Osteoblast (primary cell): ENCODE results near the gene OBSCN. TPM values are rescaled to one million over a fixed set of nuclear protein-coding genes. Genes with fewer than 3 reads are reported as not detected.

ENCODE experiments used
- DNase-seq: peaks from one replicate; pipeline ENCODE4 v3.0.0; 2011; ENCODE audit warnings: low spot score, mixed read lengths; ENCODE audit not compliant: insufficient read length; ENCODE audit errors: missing footprints
- H2AFZ ChIP-seq: 2 replicates; pipeline ENCODE4 v1.6.0; 2011; ENCODE audit warnings: mild to moderate bottlenecking, low read length
- H3K27ac ChIP-seq: 2 replicates; pipeline ENCODE4 v1.5.1; 2011; ENCODE audit warnings: mild to moderate bottlenecking, low read depth, low read length, moderate library complexity
- H3K27me3 ChIP-seq: 2 replicates; pipeline ENCODE4 v1.6.0; 2012; ENCODE audit warnings: mild to moderate bottlenecking, control low read depth, inconsistent platforms, low read length, moderate library complexity; ENCODE audit not compliant: insufficient read depth
- H3K36me3 ChIP-seq: 2 replicates; pipeline ENCODE4 v1.5.1; 2011; ENCODE audit warnings: mild to moderate bottlenecking, low read length, control low read depth, moderate library complexity; ENCODE audit not compliant: insufficient read depth
- H3K4me1 ChIP-seq: 2 replicates; pipeline ENCODE4 v1.5.1; 2011; ENCODE audit warnings: mild to moderate bottlenecking, low read length, control low read depth, moderate library complexity; ENCODE audit not compliant: insufficient read depth
- H3K4me2 ChIP-seq: 2 replicates; pipeline ENCODE4 v1.6.0; 2011; ENCODE audit warnings: mild to moderate bottlenecking, low read length; ENCODE audit not compliant: insufficient read depth
- H3K4me3 ChIP-seq: fragments of 200-600 bp; sonication (generic); 3 replicates; pipeline ENCODE4 v1.5.1; 2012; ENCODE audit warnings: mild to moderate bottlenecking, low read length, inconsistent platforms; ENCODE audit not compliant: insufficient read depth
- H3K79me2 ChIP-seq: 2 replicates; pipeline ENCODE4 v1.6.0; 2012; ENCODE audit warnings: mild to moderate bottlenecking, low read length, control low read depth, inconsistent platforms; ENCODE audit not compliant: insufficient read depth
- H3K9me3 ChIP-seq: 2 replicates; pipeline ENCODE4 v1.5.1; 2011; ENCODE audit warnings: low read depth, low read length, control low read depth
- H4K20me1 ChIP-seq: 2 replicates; pipeline ENCODE4 v1.6.0; 2012; ENCODE audit warnings: mild to moderate bottlenecking, low read length, control low read depth; ENCODE audit not compliant: insufficient read depth
- CTCF ChIP-seq: IDR thresholded peaks from 2 replicates; pipeline ENCODE4 v1.5.1; 2011; ENCODE audit warnings: mild to moderate bottlenecking, low read depth, low read length, moderate library complexity; ENCODE audit errors: extremely low read depth
- total RNA-seq: library from RNA; depleted of rRNA; stranded (reverse); fragments of >200 nt; gene quantifications from 2 replicates; pipeline ENCODE4 v1.2.3, GENCODE V29; 2012

The OBSCN gene
- total RNA-seq, 1 donor: 2.9 TPM

GRCh38 chr1:228236744-228237143 is 28.9 kb downstream of the OBSCN start:
- H3K4me1 ChIP-seq: no peaks in the 10 kb centered on the region
- no peaks in the 10 kb centered on the region for H4K20me1 ChIP-seq
- no peaks in the 10 kb centered on the region for H3K79me2 ChIP-seq
- no peaks in the 10 kb centered on the region for H3K9me3 ChIP-seq
- H3K27me3 ChIP-seq: no peaks in the 10 kb centered on the region
- DNase-seq: peak; percentile 66
- H2AFZ ChIP-seq: no peak overlapping the region
- H3K4me3 ChIP-seq: no peak overlapping the region
- no peak overlapping the region for H3K27ac ChIP-seq
- no peaks in the 10 kb centered on the region for H3K36me3 ChIP-seq
- H3K4me2 ChIP-seq: no peak overlapping the region
- peak; percentile 78 for TF ChIP-seq CTCF

GRCh38 chr1:228238007-228238406 is 30.2 kb downstream of the OBSCN start:
- no peak overlapping the region for H3K4me2 ChIP-seq
- H3K27me3 ChIP-seq: no peaks in the 10 kb centered on the region
- no peak for DNase-seq
- no peaks in the 10 kb centered on the region for H3K79me2 ChIP-seq
- H4K20me1 ChIP-seq: no peaks in the 10 kb centered on the region
- H3K9me3 ChIP-seq: peaks cover 3% of the 10 kb centered on the region
- no peak for TF ChIP-seq CTCF
- H2AFZ ChIP-seq: no peak overlapping the region
- no peak overlapping the region for H3K27ac ChIP-seq
- no peaks in the 10 kb centered on the region for H3K4me1 ChIP-seq
- no peaks in the 10 kb centered on the region for H3K36me3 ChIP-seq
- no peak overlapping the region for H3K4me3 ChIP-seq

- Histone ChIP-seq H3K4me1 (no peaks in the 10 kb centered on the region), H3K9me3 (peaks cover 3% of the 10 kb centered on the region), H3K79me2 (no peaks in the 10 kb centered on the region), H3K4me3 (no peak overlapping the region), H3K27ac (no peak overlapping the region), H2AFZ (no peak overlapping the region), H3K36me3 (no peaks in the 10 kb centered on the region), H4K20me1 (no peaks in the 10 kb centered on the region), H3K4me2 (no peak overlapping the region), H3K27me3 (no peaks in the 10 kb centered on the region)
- TF ChIP-seq CTCF: no peak
- no peak for DNase-seq
Measured at GRCh38 chr1:228238461-228238860, 30.6 kb downstream of the OBSCN start.

GRCh38 chr1:228240411-228241240 is 32.8 kb downstream of the OBSCN start:
- no peaks in the 10 kb centered on the region for H3K27me3 ChIP-seq
- no peaks in the 10 kb centered on the region for H3K79me2 ChIP-seq
- no peak for TF ChIP-seq CTCF
- no peak overlapping the region for H3K27ac ChIP-seq
- no peak overlapping the region for H2AFZ ChIP-seq
- H3K9me3 ChIP-seq: peaks cover 3% of the 10 kb centered on the region
- H3K4me2 ChIP-seq: no peak overlapping the region
- no peak overlapping the region for H3K4me3 ChIP-seq
- no peaks in the 10 kb centered on the region for H4K20me1 ChIP-seq
- no peaks in the 10 kb centered on the region for H3K36me3 ChIP-seq
- H3K4me1 ChIP-seq: no peaks in the 10 kb centered on the region
- no peak for DNase-seq
